K562 (cell line): ENCODE data around the gene CABP4. TPM values are rescaled to one million over a fixed set of nuclear protein-coding genes. Genes with fewer than 3 reads are reported as not detected.

Source experiments
- ARID4B ChIP-seq: sonication (generic); formaldehyde crosslinking; IDR thresholded peaks from 2 replicates; pipeline ENCODE4 v1.8.0; 2022; ENCODE audit warnings: mild to moderate bottlenecking, missing genetic modification reagents
- CREB3L1 ChIP-seq: fragments of 450-650 bp; IDR thresholded peaks from 2 replicates; pipeline ENCODE4 v1.6.1; 2014; ENCODE audit warnings: low read depth, mild to moderate bottlenecking, moderate library complexity, borderline replicate concordance
- ELF1 ChIP-seq: fragments of 200-800 bp; sonication (Bioruptor generic); IDR thresholded peaks from 2 replicates; pipeline ENCODE4 v1.6.1; 2016; ENCODE audit warnings: missing genetic modification characterization, missing compliant biosample characterization
- NCOA4 ChIP-seq: fragments of 450-650 bp; IDR thresholded peaks from 2 replicates; pipeline ENCODE4 v1.6.1; 2018; ENCODE audit warnings: mild to moderate bottlenecking; ENCODE audit not compliant: partially characterized antibody
- NR4A1 ChIP-seq, 2 experiments: fragments of 250-450 bp in 1 of 2; fragments of 450-650 bp in 1 of 2; sonication (Bioruptor Pico) in 1 of 2; IDR thresholded peaks; 2 replicates each; pipeline versions ENCODE4 v1.4.0 to v1.6.1; 2016 to 2020; ENCODE audit warnings: mild to moderate bottlenecking in 2 of 2, missing compliant biosample characterization in 1 of 2, missing genetic modification characterization in 1 of 2, moderate library complexity in 1 of 2
- REST ChIP-seq, 2 experiments: fragments of 450-650 bp; formaldehyde crosslinking in 1 of 2; IDR thresholded peaks; 2 replicates each; pipeline versions ENCODE4 v1.4.0 to v1.6.1; 2014 to 2020; ENCODE audit warnings: mild to moderate bottlenecking in 2 of 2, borderline replicate concordance in 1 of 2, low read depth in 1 of 2
- SMARCB1 ChIP-seq: IDR thresholded peaks from 2 replicates; pipeline ENCODE4 v1.6.1; 2011; ENCODE audit warnings: improper control_type of control experiment, low read depth; ENCODE audit not compliant: insufficient read length
- SNAPC5 ChIP-seq: fragments of 250-450 bp; sonication (Bioruptor Pico); IDR thresholded peaks from 2 replicates; pipeline ENCODE4 v1.8.0; 2021; ENCODE audit warnings: moderate library complexity, mild to moderate bottlenecking, inconsistent platforms
- ZFPM2 ChIP-seq: fragments of 250-450 bp; sonication (Bioruptor Pico); IDR thresholded peaks from 2 replicates; pipeline ENCODE4 v1.5.1; 2022; ENCODE audit warnings: mild to moderate bottlenecking
- ZNF507 ChIP-seq: conservative IDR thresholded peaks from 2 replicates; pipeline ENCODE4 v1.6.1; 2017; ENCODE audit warnings: missing genetic modification characterization, missing compliant biosample characterization
- polyA plus RNA-seq, 8 experiments: library from polyadenylated mRNA; depleted of rRNA in 4 of 8; stranded (reverse) in 5 of 8; unstranded in 3 of 8; fragments of >200 nt; fragmentation: Nextera tagmentation in 2 of 8; fragmentation: Illumina TruSeq in 1 of 8; extraction: Ambion mirVana in 2 of 8; extraction: Trizol in 1 of 8; gene quantifications; 2 replicates each; pipeline versions ENCODE4 v1.2.1 to v1.2.3, GENCODE V29; 2011 to 2014; ENCODE audit warnings: inconsistent platforms in 1 of 8, missing spikeins in 1 of 8
- total RNA-seq, 7 experiments: library from RNA; depleted of rRNA in 6 of 7; stranded (reverse); fragments of >200 nt in 6 of 7; fragmentation: Illumina TruSeq in 2 of 7; extraction: Trizol in 2 of 7; gene quantifications; 2 replicates each; pipeline versions ENCODE4 v1.2.1 to v1.2.3, GENCODE V29; 2011 to 2021; ENCODE audit warnings: low replicate concordance in 1 of 7

Gene CABP4
- total and polyA plus RNA-seq, 9 of the 15 experiments (the other 6 are each of a cell fraction or from before 2014, with no cell fraction given) = 0.11 TPM; not detected in 8

- TF ChIP-seq REST (IDR thresholded peaks at IDR 0.05; ENCODE audit: borderline replicate concordance) = no peak
- TF ChIP-seq REST (CRISPR knock-in tag; IDR thresholded peaks at IDR 0.05; ENCODE audit: low read depth) = no peak
- peak; percentile 66; the same call in 1 of the 2 replicates for TF ChIP-seq ARID4B (CRISPR knock-in tag)
- TF ChIP-seq NR4A1 (CRISPR knock-in tag; IDR thresholded peaks at IDR 0.05) = no peak
- no peak; the same call in 1 of the 2 replicates for TF ChIP-seq NR4A1 (tag; IDR thresholded peaks at IDR 0.05)
- peak; percentile 59; the same call in 1 of the 2 replicates for TF ChIP-seq CREB3L1
- TF ChIP-seq SMARCB1 = no peak
- no peak for TF ChIP-seq NCOA4
- no peak for TF ChIP-seq ZNF507 (tag)
- no peak for TF ChIP-seq SNAPC5
- TF ChIP-seq ELF1 (tag) = peak; percentile 65; the same call in 1 of the 2 replicates
- TF ChIP-seq ZFPM2 (CRISPR knock-in tag) = no peak
Measured at GRCh38 chr11:67428052-67429001, 26.8 kb upstream of the CABP4 start, which contains the start of gene RPS6KB2 (continued).
